SKM-1 treated with dmso at 0.1 percent for 144 hours (cell line): ENCODE results near the gene TOR4A.
"Not testable (repeated sequence)": the region's sequence is repeated elsewhere in the genome, so short reads cannot be mapped to it uniquely, and the experiment has no call there.

Source experiments
- DNase-seq: peaks from one replicate; lab custom pipeline; 2025; ENCODE audit not compliant: unreplicated experiment; lab: John Stamatoyannopoulos, UW

TOR4A gene

GRCh38 chr9:137251490-137252268 is 25.8 kb upstream of the TOR4A start:
- DNase-seq: no peak

DNA sequence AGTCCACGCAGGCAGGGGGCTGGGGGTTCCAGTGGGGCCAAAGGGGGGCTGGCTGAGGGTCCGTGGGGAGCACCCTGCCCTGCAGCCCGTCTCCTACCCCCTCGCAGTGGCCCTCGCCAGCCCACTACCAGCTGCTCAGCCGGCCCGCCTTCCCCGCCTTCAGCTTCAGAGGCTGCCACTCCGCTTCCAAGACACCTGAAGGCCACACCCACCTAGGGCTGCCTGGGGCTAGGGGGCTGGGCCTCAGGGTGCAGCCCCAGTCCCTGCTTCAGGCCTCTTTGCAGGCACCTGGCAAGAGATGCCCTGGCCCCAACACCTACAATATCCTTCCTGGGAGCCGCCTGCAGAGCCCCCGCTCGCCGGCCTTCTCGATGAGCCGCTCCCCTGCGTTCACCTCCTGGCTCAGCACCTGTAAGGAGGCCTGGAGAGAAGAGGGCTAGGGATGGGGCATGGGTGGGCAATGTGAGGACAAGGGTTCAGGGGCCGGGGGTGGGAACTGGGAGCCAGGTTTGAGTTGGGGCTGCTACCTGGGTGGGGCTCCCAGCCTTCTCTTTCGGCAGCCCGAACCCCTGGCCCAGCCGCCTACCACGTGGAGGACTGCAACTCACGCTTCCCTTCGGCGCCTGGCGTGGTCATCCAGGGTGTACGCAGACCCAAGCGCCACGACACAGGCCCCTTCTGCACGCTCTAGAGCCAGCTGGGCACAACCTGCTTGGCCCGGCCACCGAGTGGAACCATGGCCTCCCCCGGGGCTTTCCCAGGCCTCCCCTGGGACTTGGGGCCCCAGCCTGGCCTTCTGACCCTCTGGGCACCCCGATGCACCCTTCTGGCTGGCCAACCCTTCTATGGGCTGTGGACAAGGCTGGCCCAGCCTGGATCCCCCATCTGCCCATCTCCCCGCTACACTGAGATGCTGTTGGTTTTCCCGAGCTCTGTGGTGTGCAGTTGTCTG is 24.7 kb upstream of the TOR4A start:
- DNase-seq: no peak

DNA sequence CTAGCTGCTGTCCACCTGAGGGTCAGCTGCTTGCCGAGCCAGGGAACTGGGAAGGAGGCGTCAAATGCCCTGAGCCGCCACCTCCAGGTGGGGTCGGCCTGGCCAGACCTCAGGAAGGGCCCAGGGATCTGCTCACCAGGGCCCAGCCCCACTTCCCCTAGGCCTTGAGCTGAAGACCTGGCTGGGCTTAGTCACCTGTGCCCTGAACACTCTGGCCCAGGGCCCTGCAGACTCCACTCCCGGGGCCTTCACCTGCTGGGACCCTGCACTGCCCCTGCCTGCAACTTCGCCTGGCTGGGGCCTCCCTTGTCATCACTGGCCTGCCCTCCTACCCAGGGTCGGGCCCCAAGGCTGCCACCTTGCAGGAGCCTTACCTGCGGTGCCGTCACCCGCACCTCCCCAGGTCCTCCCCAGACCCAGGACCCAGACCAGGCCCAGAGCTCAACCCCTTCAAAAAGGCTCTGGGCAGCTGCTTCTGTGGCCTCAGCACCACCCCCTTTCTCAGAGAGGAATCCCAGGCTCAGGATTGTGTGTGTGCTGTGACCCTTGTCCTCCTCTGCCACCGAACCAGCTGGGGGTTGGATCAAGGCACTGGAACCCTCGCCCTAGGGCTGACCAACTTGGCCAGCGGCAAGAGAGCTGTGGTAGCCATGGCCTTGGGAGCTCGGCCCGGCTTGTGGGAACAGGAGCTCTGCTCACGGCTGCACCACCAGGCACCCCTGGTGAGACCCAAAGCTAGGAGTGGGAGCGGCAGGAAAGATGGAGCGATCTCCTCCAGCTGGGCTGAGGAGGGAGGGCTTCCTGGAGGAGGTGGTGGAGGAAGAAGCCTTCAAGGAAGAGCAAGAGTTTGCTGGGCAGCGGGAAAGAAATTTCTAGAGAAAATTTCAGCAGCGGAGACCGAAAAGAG is 23.6 kb upstream of the TOR4A start:
- DNase-seq: no peak

- DNase-seq: peak; percentile 80
Measured at GRCh38 chr9:137254624-137255447, 22.7 kb upstream of the TOR4A start, which contains the start of gene NELFB. Gene NELFB (plus strand): TSS chr9:137255327.

DNA sequence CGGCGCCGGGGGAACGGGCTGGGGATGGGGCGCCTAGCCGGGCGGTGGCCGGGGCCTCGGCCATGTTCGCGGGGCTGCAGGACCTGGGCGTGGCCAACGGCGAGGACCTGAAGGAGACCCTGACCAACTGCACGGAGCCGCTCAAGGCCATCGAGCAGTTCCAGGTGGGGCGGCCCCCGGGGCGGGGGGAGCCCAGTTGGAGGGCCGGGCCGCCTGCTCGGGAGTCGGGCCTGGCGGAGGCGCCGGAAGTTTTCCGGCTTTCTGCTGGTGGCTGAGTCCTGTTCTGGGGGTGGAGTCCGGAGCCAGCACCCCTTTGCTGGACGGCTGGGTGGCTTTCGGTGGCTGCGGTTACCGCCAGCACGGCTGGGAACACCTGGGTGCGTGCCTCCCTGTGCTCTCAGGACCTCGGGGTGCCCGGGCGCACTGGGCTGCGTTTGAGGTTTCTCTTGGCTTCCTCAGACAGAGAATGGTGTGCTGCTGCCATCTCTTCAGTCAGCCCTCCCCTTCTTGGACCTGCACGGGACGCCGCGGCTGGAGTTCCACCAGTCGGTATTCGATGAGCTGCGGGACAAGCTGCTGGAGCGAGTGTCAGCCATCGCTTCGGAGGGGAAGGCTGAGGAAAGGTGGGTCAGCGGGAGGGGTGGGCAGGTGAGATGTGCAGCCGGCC is 21.9 kb upstream of the TOR4A start:
- no peak for DNase-seq

GRCh38 chr9:137256362-137256761 is 21.2 kb upstream of the TOR4A start:
- DNase-seq: no peak

DNA sequence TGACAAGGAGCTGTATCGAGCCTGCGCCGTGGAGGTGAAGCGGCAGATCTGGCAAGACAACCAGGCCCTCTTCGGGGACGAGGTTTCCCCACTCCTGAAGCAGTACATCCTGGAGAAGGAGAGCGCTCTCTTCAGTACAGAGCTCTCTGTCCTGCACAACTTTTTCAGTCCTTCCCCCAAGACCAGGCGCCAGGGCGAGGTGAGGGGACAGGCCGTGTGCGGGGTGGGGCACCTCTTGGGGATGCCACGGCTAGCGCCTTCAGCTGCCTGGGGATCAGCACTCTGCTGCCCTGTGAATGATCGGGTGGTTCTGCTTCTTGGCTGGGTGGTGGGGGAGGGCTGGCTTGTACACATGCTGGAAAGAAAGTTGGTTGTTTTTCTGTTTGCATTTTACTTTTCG is 20.7 kb upstream of the TOR4A start:
- no peak for DNase-seq

DNA sequence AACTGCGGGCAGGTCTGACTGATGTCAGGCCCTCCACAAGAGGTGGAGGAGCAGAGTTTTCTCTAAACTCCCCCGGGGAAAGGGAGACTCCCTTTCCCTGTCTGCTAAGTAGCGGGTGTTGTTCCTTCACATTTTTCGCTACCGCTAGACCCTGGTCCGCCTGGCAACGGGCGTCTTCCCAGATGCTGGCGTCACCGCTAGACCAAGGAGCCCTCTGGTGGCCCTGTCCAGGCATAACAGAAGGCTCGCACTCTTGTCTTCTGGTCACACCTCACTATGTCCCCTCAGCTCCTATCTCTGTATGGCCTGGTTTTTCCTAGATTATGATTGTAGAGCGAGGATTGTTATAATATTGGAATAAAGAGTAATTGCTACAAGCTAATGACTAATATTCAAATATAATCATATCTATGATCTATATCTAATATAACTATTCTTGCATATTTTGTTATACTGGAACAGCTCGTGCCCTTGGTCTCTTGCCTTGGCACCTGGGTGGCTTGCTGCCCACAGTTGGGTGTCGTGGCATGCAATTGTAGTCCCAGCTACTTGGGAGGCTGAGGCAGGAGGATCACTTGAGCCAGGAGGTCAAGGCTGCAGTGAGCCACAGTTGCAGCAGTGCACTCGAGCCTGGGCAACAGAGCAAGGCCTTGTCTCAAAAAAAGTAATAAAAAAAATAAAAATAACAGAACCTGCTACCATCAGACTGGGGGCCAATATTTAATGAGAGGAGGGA is 15.2 kb upstream of the TOR4A start:
- not testable (repeated sequence) for DNase-seq

DNA sequence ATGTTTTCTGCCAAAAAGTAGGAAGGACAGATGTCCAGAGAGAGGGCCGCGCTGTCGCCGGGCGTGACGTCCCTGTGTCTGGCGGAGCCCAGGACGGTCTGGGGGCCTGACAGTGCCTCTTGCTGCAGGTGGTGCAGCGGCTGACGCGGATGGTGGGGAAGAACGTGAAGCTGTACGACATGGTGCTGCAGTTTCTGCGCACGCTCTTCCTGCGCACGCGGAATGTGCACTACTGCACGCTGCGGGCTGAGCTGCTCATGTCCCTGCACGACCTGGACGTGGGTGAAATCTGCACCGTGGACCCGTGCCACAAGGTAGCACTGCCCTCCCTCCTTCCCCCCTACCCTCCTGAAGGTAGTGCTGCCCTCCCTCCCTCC is 14.6 kb upstream of the TOR4A start:
- DNase-seq: no peak

GRCh38 chr9:137263506-137263905 is 14.0 kb upstream of the TOR4A start:
- DNase-seq: no peak

- no peak for DNase-seq
Measured at GRCh38 chr9:137264067-137264466, 13.5 kb upstream of the TOR4A start.

GRCh38 chr9:137265496-137266161 is 11.9 kb upstream of the TOR4A start:
- DNase-seq: no peak

GRCh38 chr9:137266162-137266527 is 11.4 kb upstream of the TOR4A start:
- no peak for DNase-seq

DNA sequence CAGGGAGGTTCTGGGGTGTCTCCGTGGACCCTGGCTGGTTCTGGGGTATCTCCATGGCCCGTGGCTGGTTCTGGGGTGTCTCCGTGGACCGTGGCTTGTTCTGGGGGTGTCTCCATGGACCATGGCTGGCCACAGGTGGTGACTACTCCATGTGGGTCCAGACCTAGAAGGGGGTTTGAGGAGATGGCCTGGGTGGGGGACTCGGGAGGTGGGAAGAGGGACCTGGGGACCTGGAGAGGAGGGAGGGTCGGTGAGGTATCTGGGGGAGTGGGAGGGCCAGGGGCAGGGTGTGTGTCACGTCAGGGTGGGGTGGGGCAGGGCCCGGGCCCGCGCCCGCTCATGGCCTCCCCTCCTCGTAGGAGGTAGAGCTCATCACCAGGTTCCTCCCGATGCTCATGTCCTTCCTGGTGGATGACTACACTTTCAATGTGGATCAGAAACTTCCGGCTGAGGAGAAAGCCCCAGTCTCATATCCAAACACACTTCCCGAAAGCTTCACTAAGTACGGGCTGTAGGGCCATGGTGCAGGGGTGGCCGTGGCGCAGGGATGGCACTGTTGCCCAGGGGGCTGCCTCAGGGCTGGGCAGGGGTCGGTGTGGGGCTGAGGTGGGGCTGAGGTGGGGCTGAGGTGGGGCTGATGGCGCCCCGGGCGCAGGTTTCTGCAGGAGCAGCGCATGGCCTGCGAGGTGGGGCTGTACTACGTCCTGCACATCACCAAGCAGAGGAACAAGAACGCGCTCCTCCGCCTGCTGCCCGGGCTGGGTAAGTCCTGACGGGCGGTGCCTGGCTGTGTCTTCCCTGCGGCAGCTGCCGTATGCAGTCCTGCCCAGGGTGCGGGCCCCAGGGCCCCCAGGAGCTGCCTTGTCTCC is 10.7 kb upstream of the TOR4A start:
- DNase-seq: no peak

DNA sequence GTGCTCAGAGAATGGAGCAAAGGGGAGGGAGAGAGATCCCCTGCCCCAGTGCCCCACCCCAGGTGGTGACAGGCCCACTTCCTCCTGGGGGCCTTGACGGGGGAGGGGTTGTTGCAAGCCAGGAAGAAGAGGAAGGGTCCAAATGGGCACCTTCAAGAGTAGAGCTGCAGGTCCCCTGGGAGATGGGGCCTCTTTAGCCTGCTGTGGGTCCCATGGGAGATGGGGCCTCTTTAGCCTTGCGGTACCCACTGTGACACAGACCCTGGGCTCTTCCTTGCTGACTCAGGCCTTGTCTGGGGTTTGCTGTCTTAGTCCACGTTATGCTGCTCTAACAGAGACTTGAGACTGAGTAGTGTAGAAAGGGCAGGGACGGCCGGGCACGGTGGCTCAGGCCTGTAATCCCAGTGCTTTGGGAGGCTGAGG is 9.6 kb upstream of the TOR4A start:
- DNase-seq: peak; percentile 47

DNA sequence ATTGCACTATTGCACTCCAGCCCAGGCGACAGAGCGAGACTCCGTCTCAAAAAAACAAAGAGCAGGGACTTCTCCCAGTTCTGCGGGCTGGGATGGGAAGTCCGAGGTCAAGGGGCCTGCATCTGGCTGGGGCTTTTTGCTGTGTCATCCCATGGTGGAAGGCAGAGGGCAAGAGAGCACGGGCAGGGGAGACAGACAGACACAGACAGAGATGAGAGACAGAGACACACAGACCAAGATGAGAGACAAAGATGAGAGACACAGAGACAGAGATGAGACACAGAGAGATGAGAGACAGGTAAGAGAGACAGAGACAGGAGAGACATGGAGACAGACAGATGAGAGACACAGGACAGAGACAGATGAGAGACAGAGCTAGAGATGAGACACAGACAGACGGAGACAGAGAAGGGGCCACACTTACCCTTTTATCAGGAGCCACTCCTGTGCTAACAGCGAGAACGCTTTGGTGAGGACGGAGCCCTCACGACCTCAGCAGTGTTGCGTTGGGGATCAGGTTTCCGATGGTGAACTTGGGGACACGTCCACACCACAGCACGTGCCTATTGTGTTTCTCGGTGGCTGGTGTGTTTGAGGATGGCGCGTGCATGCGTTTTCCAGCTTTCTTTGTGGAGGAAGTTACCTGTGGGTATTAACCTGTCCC is 8.9 kb upstream of the TOR4A start:
- no peak for DNase-seq

DNA sequence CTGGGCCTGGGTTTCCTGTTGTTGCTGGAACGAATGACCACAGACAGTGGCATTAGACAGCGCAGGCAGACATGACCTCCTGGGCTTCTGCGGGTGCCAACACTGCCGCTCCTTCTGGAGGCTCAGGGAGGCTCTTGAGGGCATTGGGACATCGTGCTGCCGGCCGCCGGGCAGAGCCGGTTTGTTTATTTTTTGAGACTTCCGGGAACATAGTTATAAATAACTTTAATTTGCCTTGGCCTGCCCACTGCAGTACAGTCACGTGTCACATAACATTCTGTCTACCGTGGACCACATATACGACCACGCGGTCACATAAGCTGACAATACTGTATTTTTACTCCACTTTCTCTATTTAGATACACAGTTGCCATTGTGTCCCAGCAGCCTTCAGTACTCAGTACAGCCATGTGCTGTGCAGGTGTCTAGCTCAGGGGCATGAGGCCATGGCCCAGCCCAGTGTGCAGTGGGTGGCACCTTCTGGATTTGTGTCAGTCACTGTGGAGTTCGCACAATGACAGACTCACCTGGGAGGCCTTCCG is 8.2 kb upstream of the TOR4A start:
- DNase-seq: no peak
